ENCODE data around the gene ELMOD1. TPM values are rescaled to one million over a fixed set of nuclear protein-coding genes. Genes with fewer than 3 reads are reported as not detected.

ELMOD1 gene
- total RNA-seq, 4 donors from 2014 or later, result 0.16 to 0.27 TPM; not detected in 2

- in situ Hi-C loops (cut with MboI; ENCODE audit: low pct_ligation_motif_present in 1 of 4, low pct_unique_long_range_greater_than_20kb in 1 of 4, low sequenced_read_pairs in 3 of 4), result loop anchor here in 2 of 4 donors (25.0 kb wide), 1 partner anchor 104 kb away; no protein-coding TSS in a partner anchor
- 46 to 57% methylated on average over 3 of the region's 3 CpGs for WGBS, 2 donors (ENCODE audit: low coverage in 1 of 2)
- no peak for DNase-seq
Measured at GRCh38 chr11:107583629-107584195, 7.2 kb upstream of the ELMOD1 start.

GRCh38 chr11:107587306-107587979, 3.5 kb upstream of the ELMOD1 start:
- TF ChIP-seq POLR2A (IDR thresholded peaks at IDR 0.05) (no peak), CTCF (IDR thresholded peaks at IDR 0.05) (no peak), EP300 (IDR thresholded peaks at IDR 0.05; ENCODE audit: low read depth) (no peak), POLR2AphosphoS5 (IDR thresholded peaks at IDR 0.05) (no peak)
- Histone ChIP-seq H3K36me3 (no peaks in the 10 kb centered on the region), H3K27ac (no peak overlapping the region), H3K9me3 (no peaks in the 10 kb centered on the region), H3K4me3 (no peak overlapping the region), H3K27me3 (peaks cover 67% of the 10 kb centered on the region), H3K4me1 (peaks cover 3 to 19% (median 15%) of the 10 kb centered on the region in 4 donors)
- in situ Hi-C loops (cut with MboI; ENCODE audit: low pct_ligation_motif_present in 1 of 4, low pct_unique_long_range_greater_than_20kb in 1 of 4, low sequenced_read_pairs in 3 of 4), result loop anchor here in 2 of 4 donors (25.0 kb wide), 1 partner anchor 100 kb away; no protein-coding TSS in a partner anchor
- no peak for DNase-seq
- WGBS, 2 donors (ENCODE audit: low coverage in 1 of 2), result 62 to 76% methylated on average over 5 of the region's 5 CpGs
- intact Hi-C loops (cut with DNase I; ENCODE audit: low total_unique reads), result no loop called here

More at GRCh38 chr11:107583629-107584195, 7.2 kb upstream of the ELMOD1 start:
- Histone ChIP-seq H3K36me3 (no peaks in the 10 kb centered on the region), H3K27ac (no peak overlapping the region), H3K27me3 (peaks cover 32% of the 10 kb centered on the region), H3K4me3 (no peak overlapping the region), H3K9me3 (no peaks in the 10 kb centered on the region), H3K4me1 (no peaks in the 10 kb centered on the region)
- TF ChIP-seq POLR2A (IDR thresholded peaks at IDR 0.05) (no peak), POLR2AphosphoS5 (IDR thresholded peaks at IDR 0.05) (no peak), EP300 (IDR thresholded peaks at IDR 0.05; ENCODE audit: low read depth) (no peak), CTCF (IDR thresholded peaks at IDR 0.05) (no peak)
- intact Hi-C loops (cut with DNase I; ENCODE audit: low total_unique reads), result no loop called here

- Histone ChIP-seq H3K27me3 (peaks cover 83% of the 10 kb centered on the region), H3K4me3 (peak overlapping the region; percentile 27 to 68 (median 46)), H3K27ac (no peak overlapping the region), H3K4me1 (peaks cover 3 to 19% (median 15%) of the 10 kb centered on the region in 4 donors), H3K36me3 (no peaks in the 10 kb centered on the region), H3K9me3 (no peaks in the 10 kb centered on the region)
- 2 to 5% methylated on average over 6 to 47 of the region's 49 CpGs for WGBS, 2 donors (ENCODE audit: low coverage in 1 of 2)
- TF ChIP-seq CTCF (IDR thresholded peaks at IDR 0.05) (no peak), POLR2AphosphoS5 (IDR thresholded peaks at IDR 0.05) (no peak), EP300 (IDR thresholded peaks at IDR 0.05; ENCODE audit: low read depth) (no peak), POLR2A (IDR thresholded peaks at IDR 0.05) (no peak)
- in situ Hi-C loops (cut with MboI; ENCODE audit: low pct_ligation_motif_present in 1 of 4, low pct_unique_long_range_greater_than_20kb in 1 of 4, low sequenced_read_pairs in 3 of 4), result loop anchor here in 2 of 4 donors (25.0 kb wide), 1 partner anchor 96 kb away; no protein-coding TSS in a partner anchor
- no peak for DNase-seq
- intact Hi-C loops (cut with DNase I; ENCODE audit: low total_unique reads), result no loop called here
Measured at GRCh38 chr11:107591378-107592230, 657 bp downstream of the ELMOD1 start.

- WGBS, 2 donors (ENCODE audit: low coverage in 1 of 2), result 19% methylated on average over 6 of the region's 6 CpGs; no CpG with 5 or more reads in 1 of the 2 donors
- intact Hi-C loops (cut with DNase I; ENCODE audit: low total_unique reads), result no loop called here
- DNase-seq, result no peak
- in situ Hi-C loops (cut with MboI; ENCODE audit: low pct_ligation_motif_present in 1 of 4, low pct_unique_long_range_greater_than_20kb in 1 of 4, low sequenced_read_pairs in 3 of 4), result loop anchor here in 2 of 4 donors (25.0 kb wide), 1 partner anchor 95 kb away; no protein-coding TSS in a partner anchor
- H3K36me3 ChIP-seq, result no peaks in the 10 kb centered on the region
- peak overlapping the region in 1 of 4 donors; percentile 68 for H3K4me3 ChIP-seq
- no peak for TF ChIP-seq POLR2A (IDR thresholded peaks at IDR 0.05)
- TF ChIP-seq POLR2AphosphoS5 (IDR thresholded peaks at IDR 0.05), result no peak
- H3K4me1 ChIP-seq, result peaks cover 3 to 19% (median 15%) of the 10 kb centered on the region in 4 donors
- H3K9me3 ChIP-seq, result no peaks in the 10 kb centered on the region
- H3K27me3 ChIP-seq, result peaks cover 81% of the 10 kb centered on the region
- no peak overlapping the region for H3K27ac ChIP-seq
Measured at GRCh38 chr11:107592231-107592590, 1.3 kb downstream of the ELMOD1 start.
